Keratinocyte (primary cell): ENCODE measurements around the gene AKR1C3. TPM values are rescaled to one million over a fixed set of nuclear protein-coding genes. Genes with fewer than 3 reads are reported as not detected.

Experiments used
- DNase-seq: peaks from one replicate; pipeline ENCODE4 v3.0.0-alpha.2; 2011; ENCODE audit warnings: low read depth, missing footprints, low spot score
- FAIRE-seq: peaks from 2 replicates; lab custom pipeline; 2011; peaks lifted over from hg19 to GRCh38; lab: Jason Lieb, UNC
- H2AFZ ChIP-seq: 2 replicates; pipeline ENCODE4 v1.6.0; 2012; ENCODE audit warnings: low read length, control low read depth, inconsistent platforms; ENCODE audit not compliant: control insufficient read depth
- H3K27ac ChIP-seq: 2 replicates; pipeline ENCODE4 v1.5.1; 2011; ENCODE audit warnings: low read length; ENCODE audit not compliant: control insufficient read depth, insufficient read depth
- H3K27me3 ChIP-seq: 3 replicates; pipeline ENCODE4 v1.6.0; 2011; ENCODE audit warnings: low read length; ENCODE audit not compliant: control insufficient read depth, insufficient read depth; ENCODE audit errors: extremely low read depth
- H3K36me3 ChIP-seq, 2 experiments: 2 replicates in 1 of 2; 3 replicates in 1 of 2; pipeline ENCODE4 v1.5.1; 2011; ENCODE audit warnings: low read length in 2 of 2, mild to moderate bottlenecking in 1 of 2; ENCODE audit not compliant: control insufficient read depth in 2 of 2, insufficient read depth in 2 of 2; ENCODE audit errors: extremely low read depth in 1 of 2
- H3K4me1 ChIP-seq: 3 replicates; pipeline ENCODE4 v1.5.1; 2011; ENCODE audit warnings: low read length; ENCODE audit not compliant: control insufficient read depth, insufficient read depth; ENCODE audit errors: extremely low read depth
- H3K4me2 ChIP-seq: 3 replicates; pipeline ENCODE4 v1.6.0; 2011; ENCODE audit warnings: low read depth, low read length; ENCODE audit not compliant: control insufficient read depth, insufficient read depth; ENCODE audit errors: extremely low read depth
- H3K4me3 ChIP-seq, 3 experiments: fragments of 200-600 bp in 1 of 3; sonication (generic) in 1 of 3; 2 replicates in 2 of 3; 3 replicates in 1 of 3; pipeline ENCODE4 v1.5.1; 2011 to 2016; ENCODE audit warnings: low read length in 3 of 3, mild to moderate bottlenecking in 3 of 3, control low read depth in 2 of 3, inconsistent platforms in 1 of 3, low read depth in 1 of 3, mixed read lengths in 1 of 3, mixed run types in 1 of 3, moderate library complexity in 1 of 3; ENCODE audit not compliant: control insufficient read depth in 2 of 3, insufficient read depth in 2 of 3; ENCODE audit errors: extremely low read depth in 1 of 3
- H3K79me2 ChIP-seq: 2 replicates; pipeline ENCODE4 v1.6.0; 2012; ENCODE audit warnings: low read length; ENCODE audit not compliant: control insufficient read depth, insufficient read depth
- H3K9ac ChIP-seq: 3 replicates; pipeline ENCODE4 v1.6.0; 2011; ENCODE audit warnings: low read length; ENCODE audit not compliant: control insufficient read depth, insufficient read depth; ENCODE audit errors: extremely low read depth
- H3K9me1 ChIP-seq: 3 replicates; pipeline ENCODE4 v1.6.0; 2011; ENCODE audit warnings: low read length; ENCODE audit not compliant: control insufficient read depth, insufficient read depth; ENCODE audit errors: extremely low read depth
- H3K9me3 ChIP-seq: 2 replicates; pipeline ENCODE4 v1.5.1; 2012; ENCODE audit warnings: low read depth, low read length; ENCODE audit not compliant: control insufficient read depth
- H4K20me1 ChIP-seq: 3 replicates; pipeline ENCODE4 v1.6.0; 2011; ENCODE audit warnings: low read length; ENCODE audit not compliant: control insufficient read depth, insufficient read depth; ENCODE audit errors: extremely low read depth
- CTCF ChIP-seq, 3 experiments: IDR thresholded peaks in 1 of 3; conservative IDR thresholded peaks in 1 of 3; optimal IDR thresholded peaks in 1 of 3; 2 replicates in 2 of 3; 3 replicates in 1 of 3; pipeline versions ENCODE3 to v1.5.1; 2011; ENCODE audit warnings: low read length in 3 of 3, mild to moderate bottlenecking in 3 of 3, moderate library complexity in 2 of 3, control low read depth in 1 of 3, inconsistent platforms in 1 of 3; ENCODE audit not compliant: insufficient read depth in 2 of 3; ENCODE audit errors: extremely low read depth in 1 of 3
- EZH2 ChIP-seq: IDR thresholded peaks from one replicate; pipeline ENCODE4 v1.6.1; 2012; ENCODE audit warnings: inconsistent platforms, mild to moderate bottlenecking, low read length, moderate library complexity
- dilution Hi-C: fragments of 300-500 bp; cut with MboI; formaldehyde crosslinking; loops from one replicate; pipeline ENCODE4 v1.7.0; 2020; ENCODE audit warnings: low sequenced_read_pairs; ENCODE audit not compliant: extremely low pct_ligation_motif_present
- polyA plus RNA-seq, 5 experiments: library from polyadenylated mRNA; depleted of rRNA in 3 of 5; stranded (reverse) in 3 of 5; stranded (forward) in 1 of 5; unstranded in 1 of 5; fragments of >200 nt; gene quantifications; 1 replicate in 1 of 5; 2 replicates in 3 of 5; 3 replicates in 1 of 5; pipeline versions ENCODE4 v1.2.1 to v1.2.3, GENCODE V29; 2011 to 2012; ENCODE audit warnings: missing spikeins in 2 of 5, low read depth in 1 of 5, low replicate concordance in 1 of 5

AKR1C3 gene
- polyA plus RNA-seq, 1 donor (not counting 4 experiments of a cell fraction or from before 2014, with no cell fraction given) = 27.3 TPM

GRCh38 chr10:5148678-5149032, 54.4 kb downstream of the AKR1C3 start:
- Histone ChIP-seq H3K27ac (no peak overlapping the region), H3K79me2 (no peaks in the 10 kb centered on the region), H2AFZ (no peak overlapping the region), H3K9me1 (no peaks in the 10 kb centered on the region), H4K20me1 (no peaks in the 10 kb centered on the region), H3K27me3 (no peaks in the 10 kb centered on the region), H3K36me3 (no peaks in the 10 kb centered on the region), H3K4me3 (no peak overlapping the region), H3K9me3 (no peaks in the 10 kb centered on the region), H3K4me2 (no peak overlapping the region), H3K9ac (no peak overlapping the region), H3K4me1 (no peaks in the 10 kb centered on the region)
- FAIRE-seq (no peak), DNase-seq (no peak)
- dilution Hi-C loops = no loop called here
- TF ChIP-seq CTCF (optimal IDR thresholded peaks at IDR 0.05 in 1 of 3, IDR thresholded peaks at IDR 0.05 in 1 of 3, conservative IDR thresholded peaks at IDR 0.05 in 1 of 3; ENCODE audit: extremely low read depth in 1 of 3, insufficient read depth in 2 of 3, low read length in 3 of 3) = no peak
- no peak for TF ChIP-seq EZH2

GRCh38 chr10:5151076-5151475, 56.9 kb downstream of the AKR1C3 start:
- H3K4me1 ChIP-seq = no peaks in the 10 kb centered on the region
- FAIRE-seq (no peak), DNase-seq (no peak)
- no peak overlapping the region for H3K27ac ChIP-seq
- no peak overlapping the region for H3K4me3 ChIP-seq
- H3K9me1 ChIP-seq = no peaks in the 10 kb centered on the region
- no peak overlapping the region for H3K9ac ChIP-seq
- H2AFZ ChIP-seq = no peak overlapping the region
- TF ChIP-seq EZH2 (no peak), CTCF (optimal IDR thresholded peaks at IDR 0.05 in 1 of 3, IDR thresholded peaks at IDR 0.05 in 1 of 3, conservative IDR thresholded peaks at IDR 0.05 in 1 of 3; ENCODE audit: extremely low read depth in 1 of 3, insufficient read depth in 2 of 3, low read length in 3 of 3) (no peak)
- H3K9me3 ChIP-seq = no peaks in the 10 kb centered on the region
- no peaks in the 10 kb centered on the region for H3K36me3 ChIP-seq
- no peaks in the 10 kb centered on the region for H3K79me2 ChIP-seq
- H3K4me2 ChIP-seq = no peak overlapping the region
- no peaks in the 10 kb centered on the region for H4K20me1 ChIP-seq
- dilution Hi-C loops = no loop called here
- no peaks in the 10 kb centered on the region for H3K27me3 ChIP-seq
